IMR-90 (cell line): Measurements from ENCODE around the gene CELA1. TPM values are rescaled to one million over a fixed set of nuclear protein-coding genes. Genes with fewer than 3 reads are reported as not detected.

Experiments
- ATAC-seq: fragments of 200-7000 bp; cut with Tn5 transposase; 2 replicates; pipeline ENCODE4 v1.9.1; 2020; ENCODE audit warnings: low read depth, mild to moderate bottlenecking, moderate library complexity
- BruUV-seq: library from RNA; stranded (reverse); fragments of 400-500 nt; replicated peaks from 2 replicates; lab custom pipeline; 2021; lab: Mats Ljungman, UMichigan
- CTCF ChIA-PET: fragments of 300-600 bp; formaldehyde crosslinking; extraction: SDS; loops from one replicate; lab custom pipeline; 2021; ENCODE audit warnings: antibody characterized with exemption; lab: Yijun Ruan, JAX
- POLR2A ChIA-PET: fragments of 300-600 bp; sonication (Branson Sonifier 250); formaldehyde crosslinking; loops from one replicate; lab custom pipeline; 2022; ENCODE audit warnings: antibody characterized with exemption; ENCODE audit not compliant: unreplicated experiment; lab: Charles Lee
- DNase-seq: peaks from one replicate; pipeline ENCODE4 v3.0.0; 2013
- H2AFZ ChIP-seq: replicated peaks from 2 replicates; pipeline ENCODE3; 2013; ENCODE audit warnings: low read length, mild to moderate bottlenecking; ENCODE audit not compliant: poor library complexity
- H2AK5ac ChIP-seq: 2 replicates; pipeline ENCODE4 v1.6.1; 2013; ENCODE audit warnings: low read depth, low read length, inconsistent platforms
- H2AK9ac ChIP-seq: replicated peaks from 2 replicates; pipeline ENCODE3; 2013; ENCODE audit warnings: mild to moderate bottlenecking, low read depth, low read length, moderate library complexity; ENCODE audit not compliant: poor library complexity
- H2BK120ac ChIP-seq: 2 replicates; pipeline ENCODE4 v1.6.1; 2013; ENCODE audit warnings: low read depth, low read length, inconsistent platforms
- H2BK15ac ChIP-seq: 3 replicates; pipeline ENCODE4 v1.6.1; 2013; ENCODE audit warnings: low read depth, low read length, inconsistent platforms
- H2BK20ac ChIP-seq: 2 replicates; pipeline ENCODE4 v1.6.1; 2013; ENCODE audit warnings: low read depth, mild to moderate bottlenecking, inconsistent platforms, low read length, moderate library complexity
- H2BK5ac ChIP-seq: 2 replicates; pipeline ENCODE4 v1.6.1; 2013; ENCODE audit warnings: mild to moderate bottlenecking, low read depth, low read length, inconsistent platforms; ENCODE audit not compliant: poor library complexity, severe bottlenecking
- H3K14ac ChIP-seq: replicated peaks from 2 replicates; pipeline ENCODE4 v1.6.1; 2013; ENCODE audit warnings: low read depth, low read length, inconsistent platforms
- H3K18ac ChIP-seq: 2 replicates; pipeline ENCODE4 v1.6.1; 2013; ENCODE audit warnings: low read depth, low read length, control low read depth
- H3K23ac ChIP-seq: 2 replicates; pipeline ENCODE4 v1.6.1; 2013; ENCODE audit warnings: low read depth, low read length, inconsistent platforms
- H3K27ac ChIP-seq: 2 replicates; pipeline ENCODE4 v1.5.1; 2013; ENCODE audit warnings: mild to moderate bottlenecking, control low read depth, low read length; ENCODE audit not compliant: insufficient read depth
- H3K27me3 ChIP-seq: 2 replicates; pipeline ENCODE4 v1.6.1; 2013; ENCODE audit warnings: low read length; ENCODE audit not compliant: control insufficient read depth, insufficient read depth
- H3K36me3 ChIP-seq: 2 replicates; pipeline ENCODE4 v1.6.1; 2013; ENCODE audit warnings: low read length, mixed read lengths; ENCODE audit not compliant: control insufficient read depth, insufficient read depth
- H3K4ac ChIP-seq: 2 replicates; pipeline ENCODE4 v1.6.1; 2013; ENCODE audit warnings: low read depth, low read length, inconsistent platforms
- H3K4me1 ChIP-seq: 2 replicates; pipeline ENCODE4 v1.6.1; 2013; ENCODE audit warnings: low read length, mixed read lengths; ENCODE audit not compliant: control insufficient read depth, insufficient read depth
- H3K4me2 ChIP-seq: 2 replicates; pipeline ENCODE4 v1.6.1; 2013; ENCODE audit warnings: low read depth, mild to moderate bottlenecking, control low read depth, low read length, moderate library complexity
- H3K4me3 ChIP-seq: 2 replicates; pipeline ENCODE4 v1.5.1; 2013; ENCODE audit warnings: low read depth, mild to moderate bottlenecking, control low read depth, low read length, moderate library complexity; ENCODE audit not compliant: insufficient read depth
- H3K56ac ChIP-seq: 2 replicates; pipeline ENCODE4 v1.6.1; 2013; ENCODE audit warnings: low read length, inconsistent platforms; ENCODE audit not compliant: insufficient read depth; ENCODE audit errors: extremely low read depth
- H3K79me1 ChIP-seq, 2 experiments: 2 replicates each; pipeline ENCODE4 v1.6.1; 2013; ENCODE audit warnings: low read length in 2 of 2, inconsistent platforms in 1 of 2, low read depth in 1 of 2
- H3K9ac ChIP-seq: 2 replicates; pipeline ENCODE4 v1.6.1; 2013; ENCODE audit warnings: low read depth, low read length, control low read depth
- H3K9me1 ChIP-seq: 2 replicates; pipeline ENCODE4 v1.6.1; 2013; ENCODE audit warnings: low read length, inconsistent platforms; ENCODE audit not compliant: insufficient read depth
- H3K9me3 ChIP-seq: 2 replicates; pipeline ENCODE4 v1.6.1; 2013; ENCODE audit warnings: low read length; ENCODE audit not compliant: control insufficient read depth, insufficient read depth
- H4K20me1 ChIP-seq: 2 replicates; pipeline ENCODE4 v1.6.1; 2013; ENCODE audit warnings: low read length, inconsistent platforms; ENCODE audit not compliant: insufficient read depth
- H4K5ac ChIP-seq: 2 replicates; pipeline ENCODE4 v1.6.1; 2013; ENCODE audit warnings: mild to moderate bottlenecking, low read depth, low read length, control low read depth
- H4K8ac ChIP-seq, 2 experiments: 2 replicates each; pipeline ENCODE4 v1.6.1; 2013; ENCODE audit warnings: low read depth in 2 of 2, low read length in 2 of 2, control low read depth in 1 of 2, inconsistent platforms in 1 of 2
- H4K91ac ChIP-seq: 2 replicates; pipeline ENCODE4 v1.6.1; 2013; ENCODE audit warnings: low read depth, low read length, inconsistent platforms; ENCODE audit not compliant: insufficient read depth
- CEBPB ChIP-seq: IDR thresholded peaks from 2 replicates; pipeline ENCODE4 v1.6.1; 2012; ENCODE audit warnings: low read depth, low read length, improper control_type of control experiment
- CHD1 ChIP-seq: IDR thresholded peaks from 2 replicates; pipeline ENCODE4 v1.6.1; 2012; ENCODE audit warnings: low read depth, low read length, improper control_type of control experiment
- FOS ChIP-seq: fragments of 150-350 bp; IDR thresholded peaks from 2 replicates; pipeline ENCODE4 v1.6.1; 2016; ENCODE audit warnings: low read depth, low read length
- POLR2A ChIP-seq: IDR thresholded peaks from 2 replicates; pipeline ENCODE4 v1.6.1; 2012; ENCODE audit warnings: mild to moderate bottlenecking, low read depth, low read length
- RAD21 ChIP-seq: IDR thresholded peaks from 2 replicates; pipeline ENCODE4 v1.6.1; 2012; ENCODE audit warnings: low read length, improper control_type of control experiment
- SMC3 ChIP-seq: fragments of 150-350 bp; IDR thresholded peaks from 2 replicates; pipeline ENCODE4 v1.6.1; 2016; ENCODE audit warnings: low read depth, mild to moderate bottlenecking, antibody characterized with exemption, low read length, moderate library complexity
- USF2 ChIP-seq: fragments of 150-350 bp; IDR thresholded peaks from 2 replicates; pipeline ENCODE4 v1.6.1; 2017; ENCODE audit warnings: mild to moderate bottlenecking, antibody characterized with exemption, low read length, low read depth
- WGBS, 2 experiments: methylation state at CpG; one replicate each; pipeline versions ENCODE4 v1.1.5 to v1.1.7; 2013; ENCODE audit warnings: missing lambda C conversion rate in 2 of 2; ENCODE audit not compliant: insufficient read length in 1 of 2; ENCODE audit errors: extremely low coverage in 2 of 2; 5-methylcytosine and 5-hydroxymethylcytosine counted together
- dilution Hi-C: fragments of 300-500 bp; cut with HindIII; formaldehyde crosslinking; loops from one replicate; pipeline ENCODE4 v1.14.3; 2018; ENCODE audit warnings: low sequenced_read_pairs; ENCODE audit not compliant: unreplicated experiment
- in situ Hi-C: fragments of 300-500 bp; cut with MboI; formaldehyde crosslinking; loops from 3 replicates; pipeline ENCODE4 v1.14.3; 2019; ENCODE audit warnings: low sequenced_read_pairs, inconsistent platforms, mixed read lengths
- intact Hi-C: fragments of 100-400 bp; cut with micrococcal nuclease; formaldehyde crosslinking; loops from 2 replicates; pipeline ENCODE4 v1.10.0; 2022
- polyA plus RNA-seq, 3 experiments: library from polyadenylated mRNA; depleted of rRNA; stranded (reverse); fragments of >200 nt; gene quantifications; 2 replicates each; pipeline ENCODE4 v1.2.3, GENCODE V29; 2012; ENCODE audit warnings: low replicate concordance in 1 of 3
- total RNA-seq: library from RNA; depleted of rRNA; stranded (reverse); fragments of >200 nt; gene quantifications from 2 replicates; pipeline ENCODE4 v1.2.3, GENCODE V29; 2012

Gene CELA1
- total and polyA plus RNA-seq, 2 of the 4 experiments (the other 2 are of a cell fraction) = not detected

GRCh38 chr12:51381226-51382079 is 35.0 kb upstream of the CELA1 start:
- ChIA-PET CTCF (no interaction called here), POLR2A (no interaction called here)
- Histone ChIP-seq H4K20me1 (no peaks in the 10 kb centered on the region), H3K4me1 (peaks cover 8% of the 10 kb centered on the region), H3K27me3 (no peaks in the 10 kb centered on the region), H3K9me1 (peaks cover 10% of the 10 kb centered on the region; the same call in 1 of the 2 replicates), H2BK5ac (no peak overlapping the region), H3K14ac (no peak overlapping the region), H3K4ac (no peak overlapping the region), H3K79me1 (0 out of 4 replicates have a peak, but pooled peaks cover 0 to 5% of the 10 kb centered on the region in 2 experiments), H4K8ac (no peak overlapping the region), H3K36me3 (no peaks in the 10 kb centered on the region), H4K91ac (no peak overlapping the region), H3K9ac (no peak overlapping the region), H3K18ac (no peak overlapping the region), H3K56ac (no peak overlapping the region), H2AK5ac (no peak overlapping the region), H3K9me3 (no peaks in the 10 kb centered on the region), H2BK20ac (no peak overlapping the region), H3K4me2 (no peak overlapping the region), H2BK15ac (no peak overlapping the region), H3K27ac (no peak overlapping the region), H4K5ac (no peak overlapping the region), H2AK9ac (no peak overlapping the region), H3K4me3 (no peak overlapping the region), H2AFZ (no peak overlapping the region), H2BK120ac (no peak overlapping the region), H3K23ac (no peak overlapping the region)
- TF ChIP-seq CHD1 (no peak), SMC3 (no peak), USF2 (no peak), POLR2A (no peak), RAD21 (no peak), CEBPB (no peak), FOS (no peak)
- DNase-seq = peak; percentile 67
- peak; percentile 62 for ATAC-seq
- BruUV-seq = no TSS peak
- in situ Hi-C loops = no loop called here
- dilution Hi-C loops = no loop called here
- WGBS, 2 experiments = 90% methylated on average over 2 of the region's 5 CpGs; no CpG with 5 or more reads in 1 of the 2 experiments
- intact Hi-C loops = no loop called here
